GM12891 (cell line): ENCODE results near the gene GUCY1A1.

ENCODE experiments used
- POLR2A ChIP-seq: IDR thresholded peaks from 2 replicates; pipeline ENCODE4 v1.6.1; 2011; ENCODE audit warnings: low read depth, low read length, control low read depth
- TAF1 ChIP-seq: IDR thresholded peaks from 2 replicates; pipeline ENCODE4 v1.6.1; 2011; ENCODE audit warnings: low read depth, low read length, control low read depth

DNA sequence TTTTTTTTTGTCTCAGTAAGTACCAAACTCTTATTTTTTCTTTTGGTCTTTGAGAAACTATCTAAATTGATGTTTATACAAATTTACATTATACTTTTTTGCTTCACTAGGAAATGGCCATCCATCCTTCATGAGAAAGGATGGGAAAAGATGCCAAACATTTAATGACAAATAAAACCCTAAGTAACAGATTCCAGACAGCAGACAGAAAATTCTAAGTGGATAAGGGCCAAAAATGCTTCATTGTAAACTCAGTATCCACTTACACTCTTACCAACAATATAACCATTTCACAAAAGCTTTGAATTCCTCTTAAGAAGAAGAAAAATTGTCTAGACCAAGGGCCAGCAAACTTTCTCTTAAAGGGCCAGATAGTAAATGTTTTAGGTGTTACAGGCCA, 95.7 kb downstream of the GUCY1A1 start:
- no peak for TF ChIP-seq POLR2A
- TF ChIP-seq TAF1: no peak
